Measurements from ENCODE around the gene ADM. TPM values are rescaled to one million over a fixed set of nuclear protein-coding genes. Genes with fewer than 3 reads are reported as not detected.
A peak's percentile ranks its signal among the peaks of the same experiment; 100 is the strongest.
"Not testable (repeated sequence)": the region's sequence is repeated elsewhere in the genome, so short reads cannot be mapped to it uniquely, and the experiment has no call there.

The ADM gene
- polyA plus RNA-seq, result 100 to 1,000 TPM in 1 of 3 donors, 10 to 100 TPM in 2; 18.8 to 477 (median 29.2) TPM

GRCh38 chr11:10304495-10305261, at the start of gene ADM:
Gene ADM, plus strand, starts transcription at chr11:10305073. Its CDS starts 628 bp downstream, at chr11:10305701.
- 0 to 2% (median 1%) methylated on average over 38 to 48 of the region's 48 CpGs for WGBS, 3 donors

GRCh38 chr11:10255388-10256125, 49.3 kb upstream of the ADM start:
- H3K27ac ChIP-seq (ENCODE audit: low read depth, low read length), result no peak overlapping the region
- 62 to 67% (median 63%) methylated on average over 3 of the region's 3 CpGs for WGBS, 3 donors

More at GRCh38 chr11:10304495-10305261, at the start of gene ADM:
- peak within 1 kb of the TSS; percentile 64 for H3K27ac ChIP-seq (ENCODE audit: low read depth, low read length)

GRCh38 chr11:10257478-10257877, 47.4 kb upstream of the ADM start:
- 85 to 97% (median 96%) methylated on average over 4 of the region's 4 CpGs for WGBS, 3 donors
- H3K27ac ChIP-seq (ENCODE audit: low read depth, low read length), result no peak overlapping the region

GRCh38 chr11:10261821-10262220, 43.1 kb upstream of the ADM start:
- no peak overlapping the region for H3K27ac ChIP-seq (ENCODE audit: low read depth, low read length)

- no peak overlapping the region for H3K27ac ChIP-seq (ENCODE audit: low read depth, low read length)
Observed at GRCh38 chr11:10263929-10264328, 40.9 kb upstream of the ADM start.

- WGBS, 3 donors, result 90 to 97% (median 96%) methylated on average over 3 of the region's 3 CpGs
- not testable (repeated sequence) for H3K27ac ChIP-seq (ENCODE audit: low read depth, low read length)
Observed at GRCh38 chr11:10264716-10265115, 40.2 kb upstream of the ADM start.

- H3K27ac ChIP-seq (ENCODE audit: low read depth, low read length), result no peak overlapping the region
- WGBS, 3 donors, result 95 to 97% (median 96%) methylated on average over 3 of the region's 3 CpGs
Observed at GRCh38 chr11:10265936-10266335, 38.9 kb upstream of the ADM start.

GRCh38 chr11:10267821-10268220, 37.1 kb upstream of the ADM start:
- 86 to 95% (median 91%) methylated on average over 3 of the region's 3 CpGs for WGBS, 3 donors
- no peak overlapping the region for H3K27ac ChIP-seq (ENCODE audit: low read depth, low read length)

- no peak overlapping the region for H3K27ac ChIP-seq (ENCODE audit: low read depth, low read length)
- 69 to 86% (median 70%) methylated on average over 5 of the region's 5 CpGs for WGBS, 3 donors
Observed at GRCh38 chr11:10268746-10269488, 36.0 kb upstream of the ADM start.

- no peak overlapping the region for H3K27ac ChIP-seq (ENCODE audit: low read depth, low read length)
- 82 to 98% (median 94%) methylated on average over 3 to 11 of the region's 11 CpGs for WGBS, 3 donors
Observed at GRCh38 chr11:10272132-10272531, 32.7 kb upstream of the ADM start.

GRCh38 chr11:10273738-10274137, 31.1 kb upstream of the ADM start:
- no peak overlapping the region for H3K27ac ChIP-seq (ENCODE audit: low read depth, low read length)

- no peak overlapping the region for H3K27ac ChIP-seq (ENCODE audit: low read depth, low read length)
- 80 to 91% (median 90%) methylated on average over 1 of the region's 1 CpG for WGBS, 3 donors
Observed at GRCh38 chr11:10274726-10275125, 30.1 kb upstream of the ADM start.

GRCh38 chr11:10275714-10276113, 29.2 kb upstream of the ADM start:
- no peak overlapping the region for H3K27ac ChIP-seq (ENCODE audit: low read depth, low read length)

- no peak overlapping the region for H3K27ac ChIP-seq (ENCODE audit: low read depth, low read length)
Observed at GRCh38 chr11:10282117-10282516, 22.8 kb upstream of the ADM start.

GRCh38 chr11:10283991-10284390, 20.9 kb upstream of the ADM start:
- 57 to 91% (median 59%) methylated on average over 1 of the region's 1 CpG for WGBS, 3 donors
- H3K27ac ChIP-seq (ENCODE audit: low read depth, low read length), result no peak overlapping the region

GRCh38 chr11:10285148-10285802, 19.6 kb upstream of the ADM start:
- WGBS, 3 donors, result 74 to 89% (median 78%) methylated on average over 4 of the region's 4 CpGs
- H3K27ac ChIP-seq (ENCODE audit: low read depth, low read length), result no peak overlapping the region

GRCh38 chr11:10287140-10287539, 17.7 kb upstream of the ADM start:
- WGBS, 3 donors, result 84 to 92% (median 87%) methylated on average over 3 of the region's 3 CpGs
- H3K27ac ChIP-seq (ENCODE audit: low read depth, low read length), result no peak overlapping the region

GRCh38 chr11:10287766-10288715, 16.8 kb upstream of the ADM start:
- 76 to 91% (median 76%) methylated on average over 9 of the region's 9 CpGs for WGBS, 3 donors
- H3K27ac ChIP-seq (ENCODE audit: low read depth, low read length), result no peak overlapping the region
